Breast epithelium (tissue), 3 donors: ENCODE results near the gene NR3C2.

ENCODE experiments used
- CTCF ChIP-seq, 3 donors: fragments of 450-650 bp; IDR thresholded peaks; one replicate each; pipeline ENCODE4 v1.5.1; 2016 to 2017; ENCODE audit warnings: antibody characterized with exemption in 3 of 3, mild to moderate bottlenecking in 3 of 3, moderate library complexity in 3 of 3
- POLR2A ChIP-seq: fragments of 450-650 bp; IDR thresholded peaks from one replicate; pipeline ENCODE4 v1.6.1; 2016; ENCODE audit warnings: antibody characterized with exemption, mild to moderate bottlenecking, moderate library complexity

- TF ChIP-seq CTCF (IDR thresholded peaks at IDR 0.05): no peak
- TF ChIP-seq POLR2A: no peak
Measured at GRCh38 chr4:148265627-148266026, 176.6 kb downstream of the NR3C2 start.
